HG03469 (cell line): ENCODE measurements around the gene RAB9B.

ENCODE experiments used
- ATAC-seq: cut with Tn5 transposase; IDR thresholded peaks from one replicate; pipeline ENCODE4 v1.9.1; 2021; ENCODE audit warnings: mild to moderate bottlenecking, moderate library complexity, moderate number of reproducible peaks; ENCODE audit not compliant: unreplicated experiment

The RAB9B gene

GRCh38 chrX:103773445-103773844 lies 58.6 kb downstream of the RAB9B start:
- no peak for ATAC-seq
